Measurements from ENCODE around the gene HBM. TPM values are rescaled to one million over a fixed set of nuclear protein-coding genes. Genes with fewer than 3 reads are reported as not detected.
"Not testable (repeated sequence)": the region's sequence is repeated elsewhere in the genome, so short reads cannot be mapped to it uniquely, and the experiment has no call there.

The HBM gene
- total and polyA plus RNA-seq, 4 donors: 0.28 to 2,893 TPM; not detected in 2

DNA sequence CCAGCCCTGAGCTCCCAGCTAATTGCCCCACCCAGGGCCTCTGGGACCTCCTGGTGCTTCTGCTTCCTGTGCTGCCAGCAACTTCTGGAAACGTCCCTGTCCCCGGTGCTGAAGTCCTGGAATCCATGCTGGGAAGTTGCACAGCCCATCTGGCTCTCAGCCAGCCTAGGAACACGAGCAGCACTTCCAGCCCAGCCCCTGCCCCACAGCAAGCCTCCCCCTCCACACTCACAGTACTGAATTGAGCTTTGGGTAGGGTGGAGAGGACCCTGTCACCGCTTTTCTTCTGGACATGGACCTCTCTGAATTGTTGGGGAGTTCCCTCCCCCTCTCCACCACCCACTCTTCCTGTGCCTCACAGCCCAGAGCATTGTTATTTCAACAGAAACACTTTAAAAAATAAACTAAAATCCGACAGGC is 4.3 kb downstream of the HBM start:
- H3K9ac ChIP-seq (ENCODE audit: low read depth in 1 of 2, low read length in 2 of 2); H3K9me3 ChIP-seq (ENCODE audit: control insufficient read depth in 4 of 4, low read length in 3 of 4); H3K36me3 ChIP-seq (ENCODE audit: control insufficient read depth in 4 of 4, insufficient read depth in 3 of 4, low read depth in 1 of 4, low read length in 3 of 4); H3K4me3 ChIP-seq (ENCODE audit: low read depth in 1 of 3, low read length in 3 of 3); H3K27ac ChIP-seq (ENCODE audit: low read depth in 1 of 2, low read length in 2 of 2): not testable (repeated sequence)
- Histone ChIP-seq H3K27me3 (ENCODE audit: control insufficient read depth in 4 of 4, insufficient read depth in 4 of 4, low read length in 3 of 4) (peaks cover 8 to 17% (median 10%) of the 10 kb centered on the region in 4 donors), H3K4me1 (ENCODE audit: control insufficient read depth in 4 of 4, insufficient read depth in 4 of 4, low read length in 3 of 4) (peaks cover 2 to 11% (median 11%) of the 10 kb centered on the region in 4 donors)
- DNase-seq (ENCODE audit: low spot score): peak; percentile 68
- 4% methylated on average over 5 of the region's 5 CpGs for WGBS
- TF ChIP-seq HNF4A (conservative IDR thresholded peaks at IDR 0.05): peak in 1 of 2 donors; percentile 17
- TF ChIP-seq, protein P1, sequence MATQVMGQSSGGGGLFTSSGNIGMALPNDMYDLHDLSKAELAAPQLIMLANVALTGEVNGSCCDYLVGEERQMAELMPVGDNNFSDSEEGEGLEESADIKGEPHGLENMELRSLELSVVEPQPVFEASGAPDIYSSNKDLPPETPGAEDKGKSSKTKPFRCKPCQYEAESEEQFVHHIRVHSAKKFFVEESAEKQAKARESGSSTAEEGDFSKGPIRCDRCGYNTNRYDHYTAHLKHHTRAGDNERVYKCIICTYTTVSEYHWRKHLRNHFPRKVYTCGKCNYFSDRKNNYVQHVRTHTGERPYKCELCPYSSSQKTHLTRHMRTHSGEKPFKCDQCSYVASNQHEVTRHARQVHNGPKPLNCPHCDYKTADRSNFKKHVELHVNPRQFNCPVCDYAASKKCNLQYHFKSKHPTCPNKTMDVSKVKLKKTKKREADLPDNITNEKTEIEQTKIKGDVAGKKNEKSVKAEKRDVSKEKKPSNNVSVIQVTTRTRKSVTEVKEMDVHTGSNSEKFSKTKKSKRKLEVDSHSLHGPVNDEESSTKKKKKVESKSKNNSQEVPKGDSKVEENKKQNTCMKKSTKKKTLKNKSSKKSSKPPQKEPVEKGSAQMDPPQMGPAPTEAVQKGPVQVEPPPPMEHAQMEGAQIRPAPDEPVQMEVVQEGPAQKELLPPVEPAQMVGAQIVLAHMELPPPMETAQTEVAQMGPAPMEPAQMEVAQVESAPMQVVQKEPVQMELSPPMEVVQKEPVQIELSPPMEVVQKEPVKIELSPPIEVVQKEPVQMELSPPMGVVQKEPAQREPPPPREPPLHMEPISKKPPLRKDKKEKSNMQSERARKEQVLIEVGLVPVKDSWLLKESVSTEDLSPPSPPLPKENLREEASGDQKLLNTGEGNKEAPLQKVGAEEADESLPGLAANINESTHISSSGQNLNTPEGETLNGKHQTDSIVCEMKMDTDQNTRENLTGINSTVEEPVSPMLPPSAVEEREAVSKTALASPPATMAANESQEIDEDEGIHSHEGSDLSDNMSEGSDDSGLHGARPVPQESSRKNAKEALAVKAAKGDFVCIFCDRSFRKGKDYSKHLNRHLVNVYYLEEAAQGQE (IDR thresholded peaks at IDR 0.05): peak; percentile 97

DNA sequence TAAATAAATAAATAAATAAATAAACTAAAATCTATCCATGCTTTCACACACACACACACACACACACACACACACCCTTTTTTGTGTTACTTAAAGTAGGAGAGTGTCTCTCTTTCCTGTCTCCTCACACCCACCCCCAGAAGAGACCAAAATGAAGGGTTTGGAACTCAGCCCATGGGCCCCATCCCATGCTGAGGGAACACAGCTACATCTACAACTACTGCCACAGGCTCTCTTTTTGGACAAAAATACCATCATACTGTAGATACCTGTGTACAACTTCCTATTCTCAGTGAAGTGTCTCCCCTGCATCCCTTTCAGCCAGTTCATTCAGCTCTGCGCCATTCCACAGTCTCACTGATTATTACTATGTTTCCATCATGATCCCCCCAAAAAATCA is 5.0 kb downstream of the HBM start:
- Histone ChIP-seq H3K9ac (ENCODE audit: low read depth in 1 of 2, low read length in 2 of 2) (no peak overlapping the region), H3K4me3 (ENCODE audit: low read depth in 1 of 3, low read length in 3 of 3) (no peak overlapping the region), H3K27ac (ENCODE audit: low read depth in 1 of 2, low read length in 2 of 2) (no peak overlapping the region), H3K27me3 (ENCODE audit: control insufficient read depth in 4 of 4, insufficient read depth in 4 of 4, low read length in 3 of 4) (peaks cover 7 to 20% (median 11%) of the 10 kb centered on the region in 4 donors), H3K9me3 (ENCODE audit: control insufficient read depth in 4 of 4, low read length in 3 of 4) (no peaks in the 10 kb centered on the region), H3K4me1 (ENCODE audit: control insufficient read depth in 4 of 4, insufficient read depth in 4 of 4, low read length in 3 of 4) (peaks cover 0 to 6% (median 4%) of the 10 kb centered on the region in 4 donors), H3K36me3 (ENCODE audit: control insufficient read depth in 4 of 4, insufficient read depth in 3 of 4, low read depth in 1 of 4, low read length in 3 of 4) (no peaks in the 10 kb centered on the region)
- TF ChIP-seq, protein P2, sequence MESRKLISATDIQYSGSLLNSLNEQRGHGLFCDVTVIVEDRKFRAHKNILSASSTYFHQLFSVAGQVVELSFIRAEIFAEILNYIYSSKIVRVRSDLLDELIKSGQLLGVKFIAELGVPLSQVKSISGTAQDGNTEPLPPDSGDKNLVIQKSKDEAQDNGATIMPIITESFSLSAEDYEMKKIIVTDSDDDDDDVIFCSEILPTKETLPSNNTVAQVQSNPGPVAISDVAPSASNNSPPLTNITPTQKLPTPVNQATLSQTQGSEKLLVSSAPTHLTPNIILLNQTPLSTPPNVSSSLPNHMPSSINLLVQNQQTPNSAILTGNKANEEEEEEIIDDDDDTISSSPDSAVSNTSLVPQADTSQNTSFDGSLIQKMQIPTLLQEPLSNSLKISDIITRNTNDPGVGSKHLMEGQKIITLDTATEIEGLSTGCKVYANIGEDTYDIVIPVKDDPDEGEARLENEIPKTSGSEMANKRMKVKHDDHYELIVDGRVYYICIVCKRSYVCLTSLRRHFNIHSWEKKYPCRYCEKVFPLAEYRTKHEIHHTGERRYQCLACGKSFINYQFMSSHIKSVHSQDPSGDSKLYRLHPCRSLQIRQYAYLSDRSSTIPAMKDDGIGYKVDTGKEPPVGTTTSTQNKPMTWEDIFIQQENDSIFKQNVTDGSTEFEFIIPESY (IDR thresholded peaks at IDR 0.05): no peak
- TF ChIP-seq FOXA2 (IDR thresholded peaks at IDR 0.05) (no peak), EGR1 (IDR thresholded peaks at IDR 0.05; ENCODE audit: low read depth in 2 of 2) (no peak), HNF4G (IDR thresholded peaks at IDR 0.05) (no peak), RXRA (IDR thresholded peaks at IDR 0.05) (no peak), RAD21 (IDR thresholded peaks at IDR 0.05) (no peak), HNF4A (conservative IDR thresholded peaks at IDR 0.05) (no peak), FOXA1 (IDR thresholded peaks at IDR 0.05) (no peak), TAF1 (conservative IDR thresholded peaks at IDR 0.05) (no peak), NR2F2 (IDR thresholded peaks at IDR 0.05) (no peak), SP1 (IDR thresholded peaks at IDR 0.05) (no peak), JUND (IDR thresholded peaks at IDR 0.05) (no peak), YY1 (IDR thresholded peaks at IDR 0.05) (no peak)
- TF ChIP-seq, protein P3, sequence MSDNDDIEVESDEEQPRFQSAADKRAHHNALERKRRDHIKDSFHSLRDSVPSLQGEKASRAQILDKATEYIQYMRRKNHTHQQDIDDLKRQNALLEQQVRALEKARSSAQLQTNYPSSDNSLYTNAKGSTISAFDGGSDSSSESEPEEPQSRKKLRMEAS (IDR thresholded peaks at IDR 0.05): no peak
- TF ChIP-seq, protein P4, sequence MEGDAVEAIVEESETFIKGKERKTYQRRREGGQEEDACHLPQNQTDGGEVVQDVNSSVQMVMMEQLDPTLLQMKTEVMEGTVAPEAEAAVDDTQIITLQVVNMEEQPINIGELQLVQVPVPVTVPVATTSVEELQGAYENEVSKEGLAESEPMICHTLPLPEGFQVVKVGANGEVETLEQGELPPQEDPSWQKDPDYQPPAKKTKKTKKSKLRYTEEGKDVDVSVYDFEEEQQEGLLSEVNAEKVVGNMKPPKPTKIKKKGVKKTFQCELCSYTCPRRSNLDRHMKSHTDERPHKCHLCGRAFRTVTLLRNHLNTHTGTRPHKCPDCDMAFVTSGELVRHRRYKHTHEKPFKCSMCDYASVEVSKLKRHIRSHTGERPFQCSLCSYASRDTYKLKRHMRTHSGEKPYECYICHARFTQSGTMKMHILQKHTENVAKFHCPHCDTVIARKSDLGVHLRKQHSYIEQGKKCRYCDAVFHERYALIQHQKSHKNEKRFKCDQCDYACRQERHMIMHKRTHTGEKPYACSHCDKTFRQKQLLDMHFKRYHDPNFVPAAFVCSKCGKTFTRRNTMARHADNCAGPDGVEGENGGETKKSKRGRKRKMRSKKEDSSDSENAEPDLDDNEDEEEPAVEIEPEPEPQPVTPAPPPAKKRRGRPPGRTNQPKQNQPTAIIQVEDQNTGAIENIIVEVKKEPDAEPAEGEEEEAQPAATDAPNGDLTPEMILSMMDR (IDR thresholded peaks at IDR 0.05; ENCODE audit: low read depth, low read length, missing input control): no peak
- TF ChIP-seq, protein P1 (IDR thresholded peaks at IDR 0.05): no peak
- WGBS: 6% methylated on average over 1 of the region's 1 CpG
- no peak for DNase-seq (ENCODE audit: low spot score)

DNA sequence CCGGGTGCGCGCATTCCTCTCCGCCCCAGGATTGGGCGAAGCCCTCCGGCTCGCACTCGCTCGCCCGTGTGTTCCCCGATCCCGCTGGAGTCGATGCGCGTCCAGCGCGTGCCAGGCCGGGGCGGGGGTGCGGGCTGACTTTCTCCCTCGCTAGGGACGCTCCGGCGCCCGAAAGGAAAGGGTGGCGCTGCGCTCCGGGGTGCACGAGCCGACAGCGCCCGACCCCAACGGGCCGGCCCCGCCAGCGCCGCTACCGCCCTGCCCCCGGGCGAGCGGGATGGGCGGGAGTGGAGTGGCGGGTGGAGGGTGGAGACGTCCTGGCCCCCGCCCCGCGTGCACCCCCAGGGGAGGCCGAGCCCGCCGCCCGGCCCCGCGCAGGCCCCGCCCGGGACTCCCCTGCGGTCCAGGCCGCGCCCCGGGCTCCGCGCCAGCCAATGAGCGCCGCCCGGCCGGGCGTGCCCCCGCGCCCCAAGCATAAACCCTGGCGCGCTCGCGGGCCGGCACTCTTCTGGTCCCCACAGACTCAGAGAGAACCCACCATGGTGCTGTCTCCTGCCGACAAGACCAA is 6.7 kb downstream of the HBM start, which contains the start of gene HBA2:
Gene HBA2, plus strand, starts transcription at position 503 of the 568 bp plus-strand sequence. Its CDS starts 37 bp downstream, at position 540.
- not testable (repeated sequence) for H3K4me3 ChIP-seq (ENCODE audit: low read depth in 1 of 3, low read length in 3 of 3); H3K36me3 ChIP-seq (ENCODE audit: control insufficient read depth in 4 of 4, insufficient read depth in 3 of 4, low read depth in 1 of 4, low read length in 3 of 4); DNase-seq (ENCODE audit: low spot score); H3K4me1 ChIP-seq (ENCODE audit: control insufficient read depth in 4 of 4, insufficient read depth in 4 of 4, low read length in 3 of 4); H3K9ac ChIP-seq (ENCODE audit: low read depth in 1 of 2, low read length in 2 of 2); H3K27ac ChIP-seq (ENCODE audit: low read depth in 1 of 2, low read length in 2 of 2); H3K9me3 ChIP-seq (ENCODE audit: control insufficient read depth in 4 of 4, low read length in 3 of 4)
- peaks cover 0 to 13% (median 4%) of the 10 kb centered on the region in 4 donors for H3K27me3 ChIP-seq (ENCODE audit: control insufficient read depth in 4 of 4, insufficient read depth in 4 of 4, low read length in 3 of 4)
- WGBS: no CpG with 5 or more reads among the region's 74 CpGs

All from liver (tissue), 9 donors.